ENCODE data around the gene CFAP126.

GRCh38 chr1:161407451-161407985 lies 39.8 kb upstream of the CFAP126 start:
- TF ChIP-seq CTCF (IDR thresholded peaks at IDR 0.05 in 4 of 5, conservative IDR thresholded peaks at IDR 0.05 in 1 of 5) (no peak), POLR2A (IDR thresholded peaks at IDR 0.05) (no peak)

Data from gastrocnemius medialis (tissue), 4 donors.